HTERT RPE-1 (cell line): ENCODE data around the gene AASDH.

ENCODE experiments used
- in situ Hi-C: fragments of 300-500 bp; cut with MboI; formaldehyde crosslinking; loops from 4 replicates; pipeline ENCODE4 v1.14.3; 2020; ENCODE audit warnings: low sequenced_read_pairs

Gene AASDH

GRCh38 chr4:56387023-56388001 lies at the start of gene AASDH:
TSS of gene AASDH (minus strand) at chr4:56387491. CDS start at chr4:56384299, 3,192 bp downstream.
- in situ Hi-C loops = no loop called here

GRCh38 chr4:56435140-56435926 lies 48.0 kb upstream of the AASDH start, which contains the start of gene PPAT:
TSS of gene PPAT (minus strand) at chr4:56435615. CDS start at chr4:56435477, 138 bp downstream.
- in situ Hi-C loops = no loop called here

- in situ Hi-C loops = no loop called here
Observed at GRCh38 chr4:56434599-56435139, 47.4 kb upstream of the AASDH start.

- in situ Hi-C loops = no loop called here
Observed at GRCh38 chr4:56433280-56433679, 46.0 kb upstream of the AASDH start.

- in situ Hi-C loops = no loop called here
Observed at GRCh38 chr4:56430203-56430602, 42.9 kb upstream of the AASDH start.

- in situ Hi-C loops = no loop called here
Observed at GRCh38 chr4:56427179-56427578, 39.9 kb upstream of the AASDH start.

- in situ Hi-C loops = no loop called here
Observed at GRCh38 chr4:56426273-56426672, 39.0 kb upstream of the AASDH start.

- in situ Hi-C loops = no loop called here
Observed at GRCh38 chr4:56425518-56425917, 38.2 kb upstream of the AASDH start.

- in situ Hi-C loops = no loop called here
Observed at GRCh38 chr4:56424697-56425514, 37.6 kb upstream of the AASDH start.

GRCh38 chr4:56424176-56424575 lies 36.9 kb upstream of the AASDH start:
- in situ Hi-C loops = no loop called here

- in situ Hi-C loops = no loop called here
Observed at GRCh38 chr4:56417396-56417795, 30.1 kb upstream of the AASDH start.

GRCh38 chr4:56416349-56416748 lies 29.1 kb upstream of the AASDH start:
- in situ Hi-C loops = no loop called here

GRCh38 chr4:56414135-56414670 lies 26.9 kb upstream of the AASDH start:
- in situ Hi-C loops = no loop called here

- in situ Hi-C loops = no loop called here
Observed at GRCh38 chr4:56410247-56411062, 23.2 kb upstream of the AASDH start.

GRCh38 chr4:56409511-56410090 lies 22.3 kb upstream of the AASDH start:
- in situ Hi-C loops = no loop called here

- in situ Hi-C loops = no loop called here
Observed at GRCh38 chr4:56408978-56409377, 21.7 kb upstream of the AASDH start.

- in situ Hi-C loops = no loop called here
Observed at GRCh38 chr4:56406151-56406550, 18.9 kb upstream of the AASDH start.

- in situ Hi-C loops = no loop called here
Observed at GRCh38 chr4:56405016-56405415, 17.7 kb upstream of the AASDH start.

GRCh38 chr4:56400560-56400959 lies 13.3 kb upstream of the AASDH start:
- in situ Hi-C loops = no loop called here
